ENCODE data around the gene COX4I1.

The COX4I1 gene

GRCh38 chr16:85829751-85830445 is 30.4 kb downstream of the COX4I1 start:
- no peaks in the 10 kb centered on the region for H3K27me3 ChIP-seq (ENCODE audit: insufficient read depth, low read length, poor library complexity, severe bottlenecking)
- H3K79me2 ChIP-seq (ENCODE audit: insufficient read depth, low read length), result no peaks in the 10 kb centered on the region
- TF ChIP-seq, protein P1, sequence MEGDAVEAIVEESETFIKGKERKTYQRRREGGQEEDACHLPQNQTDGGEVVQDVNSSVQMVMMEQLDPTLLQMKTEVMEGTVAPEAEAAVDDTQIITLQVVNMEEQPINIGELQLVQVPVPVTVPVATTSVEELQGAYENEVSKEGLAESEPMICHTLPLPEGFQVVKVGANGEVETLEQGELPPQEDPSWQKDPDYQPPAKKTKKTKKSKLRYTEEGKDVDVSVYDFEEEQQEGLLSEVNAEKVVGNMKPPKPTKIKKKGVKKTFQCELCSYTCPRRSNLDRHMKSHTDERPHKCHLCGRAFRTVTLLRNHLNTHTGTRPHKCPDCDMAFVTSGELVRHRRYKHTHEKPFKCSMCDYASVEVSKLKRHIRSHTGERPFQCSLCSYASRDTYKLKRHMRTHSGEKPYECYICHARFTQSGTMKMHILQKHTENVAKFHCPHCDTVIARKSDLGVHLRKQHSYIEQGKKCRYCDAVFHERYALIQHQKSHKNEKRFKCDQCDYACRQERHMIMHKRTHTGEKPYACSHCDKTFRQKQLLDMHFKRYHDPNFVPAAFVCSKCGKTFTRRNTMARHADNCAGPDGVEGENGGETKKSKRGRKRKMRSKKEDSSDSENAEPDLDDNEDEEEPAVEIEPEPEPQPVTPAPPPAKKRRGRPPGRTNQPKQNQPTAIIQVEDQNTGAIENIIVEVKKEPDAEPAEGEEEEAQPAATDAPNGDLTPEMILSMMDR (conservative IDR thresholded peaks at IDR 0.05; ENCODE audit: low read length), result no peak
- no peak for TF ChIP-seq EZH2phosphoT487 (IDR thresholded peaks at IDR 0.05; ENCODE audit: borderline replicate concordance)
- no peaks in the 10 kb centered on the region for H3K4me1 ChIP-seq (ENCODE audit: insufficient read depth, low read length, poor library complexity, severe bottlenecking)
- H3K36me3 ChIP-seq (ENCODE audit: insufficient read depth, low read length), result no peaks in the 10 kb centered on the region
- no peak overlapping the region for H3K4me2 ChIP-seq (ENCODE audit: low read depth, low read length, poor library complexity, severe bottlenecking)
- H3F3A ChIP-seq (ENCODE audit: low read depth), result no peaks in the 10 kb centered on the region
- H3K4me3 ChIP-seq (ENCODE audit: low read length, poor library complexity, severe bottlenecking), result no peak overlapping the region
- H4K20me1 ChIP-seq (ENCODE audit: insufficient read depth, low read length, poor library complexity, severe bottlenecking), result no peaks in the 10 kb centered on the region
- H3K9me2 ChIP-seq (replicated peaks; ENCODE audit: low read depth, low read length), result no peaks in the 10 kb centered on the region
- H3K9ac ChIP-seq (ENCODE audit: low read depth, low read length, poor library complexity, severe bottlenecking), result no peak overlapping the region
- no peaks in the 10 kb centered on the region; the same call in 1 of the 2 replicates for H3K9me3 ChIP-seq (ENCODE audit: insufficient read depth, low read depth, low read length)
- H2AFZ ChIP-seq (ENCODE audit: low read length), result no peak overlapping the region

GRCh38 chr16:85830821-85831220 is 31.3 kb downstream of the COX4I1 start:
- Histone ChIP-seq H3K9ac (ENCODE audit: low read depth, low read length, poor library complexity, severe bottlenecking) (no peak overlapping the region), H3F3A (ENCODE audit: low read depth) (no peaks in the 10 kb centered on the region), H4K20me1 (ENCODE audit: insufficient read depth, low read length, poor library complexity, severe bottlenecking) (no peaks in the 10 kb centered on the region), H3K4me1 (ENCODE audit: insufficient read depth, low read length, poor library complexity, severe bottlenecking) (no peaks in the 10 kb centered on the region), H2AFZ (ENCODE audit: low read length) (no peak overlapping the region), H3K4me3 (ENCODE audit: low read length, poor library complexity, severe bottlenecking) (no peak overlapping the region), H3K9me2 (replicated peaks; ENCODE audit: low read depth, low read length) (no peaks in the 10 kb centered on the region), H3K4me2 (ENCODE audit: low read depth, low read length, poor library complexity, severe bottlenecking) (no peak overlapping the region), H3K9me3 (ENCODE audit: insufficient read depth, low read depth, low read length) (peaks cover 4% of the 10 kb centered on the region; the same call in 1 of the 2 replicates), H3K79me2 (ENCODE audit: insufficient read depth, low read length) (no peaks in the 10 kb centered on the region), H3K27me3 (ENCODE audit: insufficient read depth, low read length, poor library complexity, severe bottlenecking) (no peaks in the 10 kb centered on the region), H3K36me3 (ENCODE audit: insufficient read depth, low read length) (no peaks in the 10 kb centered on the region)
- TF ChIP-seq, protein P1 (conservative IDR thresholded peaks at IDR 0.05; ENCODE audit: low read length), result no peak
- TF ChIP-seq EZH2phosphoT487 (IDR thresholded peaks at IDR 0.05; ENCODE audit: borderline replicate concordance), result no peak

GRCh38 chr16:85832570-85833218 is 33.2 kb downstream of the COX4I1 start:
- H3K9me2 ChIP-seq (replicated peaks; ENCODE audit: low read depth, low read length), result no peaks in the 10 kb centered on the region
- no peaks in the 10 kb centered on the region for H4K20me1 ChIP-seq (ENCODE audit: insufficient read depth, low read length, poor library complexity, severe bottlenecking)
- no peak overlapping the region for H3K4me2 ChIP-seq (ENCODE audit: low read depth, low read length, poor library complexity, severe bottlenecking)
- peaks cover 4% of the 10 kb centered on the region; the same call in 1 of the 2 replicates for H3K9me3 ChIP-seq (ENCODE audit: insufficient read depth, low read depth, low read length)
- H2AFZ ChIP-seq (ENCODE audit: low read length), result no peak overlapping the region
- no peaks in the 10 kb centered on the region for H3K79me2 ChIP-seq (ENCODE audit: insufficient read depth, low read length)
- no peak overlapping the region for H3K4me3 ChIP-seq (ENCODE audit: low read length, poor library complexity, severe bottlenecking)
- H3K4me1 ChIP-seq (ENCODE audit: insufficient read depth, low read length, poor library complexity, severe bottlenecking), result no peaks in the 10 kb centered on the region
- H3K27me3 ChIP-seq (ENCODE audit: insufficient read depth, low read length, poor library complexity, severe bottlenecking), result no peaks in the 10 kb centered on the region
- H3K9ac ChIP-seq (ENCODE audit: low read depth, low read length, poor library complexity, severe bottlenecking), result no peak overlapping the region
- TF ChIP-seq, protein P1 (conservative IDR thresholded peaks at IDR 0.05; ENCODE audit: low read length), result no peak
- TF ChIP-seq EZH2phosphoT487 (IDR thresholded peaks at IDR 0.05; ENCODE audit: borderline replicate concordance), result no peak
- no peaks in the 10 kb centered on the region for H3F3A ChIP-seq (ENCODE audit: low read depth)
- H3K36me3 ChIP-seq (ENCODE audit: insufficient read depth, low read length), result no peaks in the 10 kb centered on the region

Measured in Loucy (cell line).